ENCODE measurements around the gene OR52E5. TPM values are rescaled to one million over a fixed set of nuclear protein-coding genes. Genes with fewer than 3 reads are reported as not detected.

The OR52E5 gene
- total RNA-seq (2014; rRNA removed; shearing (Covaris generic)) = not detected in 2 replicates

DNA sequence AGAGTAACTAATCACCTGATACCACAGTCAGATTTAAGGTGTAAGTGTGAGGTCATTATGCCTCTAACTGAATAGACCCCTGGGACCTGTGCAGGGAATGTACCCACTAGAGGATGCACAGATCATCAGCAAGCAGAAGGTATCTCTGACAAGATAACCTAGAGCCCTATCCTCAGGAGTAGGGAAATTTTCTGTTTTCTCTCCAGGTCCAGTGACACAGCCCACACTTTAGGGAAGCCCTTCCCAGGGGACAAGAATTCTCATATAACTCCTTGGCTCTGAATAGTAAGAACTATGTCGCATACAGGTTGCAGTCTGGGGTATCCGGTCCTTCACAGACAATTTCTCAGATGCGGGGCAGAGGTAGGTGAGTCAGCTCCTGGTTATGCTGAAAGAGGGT is at the start of gene OR52E5:
TSS of gene OR52E5 (plus strand) at position 301 of the 400 bp plus-strand sequence. CDS start 7,569 bp downstream, outside the sequence.
- no peak for DNase-seq (ENCODE audit: low read depth)

DNA sequence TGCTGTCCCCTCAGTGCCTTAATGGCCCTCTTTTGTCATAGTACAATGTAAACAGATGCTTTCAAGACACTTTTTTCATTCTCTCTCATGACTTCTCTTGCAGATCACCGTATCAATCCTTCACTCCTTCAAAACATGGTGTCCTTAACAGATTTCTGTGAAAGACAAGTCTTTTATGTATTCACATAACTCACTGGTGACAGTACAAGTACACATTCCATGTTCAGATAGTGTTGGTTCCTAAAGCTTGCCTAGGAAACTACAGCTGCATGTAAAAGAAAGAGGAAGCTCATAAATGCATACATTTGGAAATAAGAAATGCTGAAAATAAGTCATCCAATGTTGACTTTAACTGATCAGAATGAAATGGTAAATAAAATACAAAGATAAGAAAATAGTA is 46.3 kb upstream of the OR52E5 start:
- no peak for DNase-seq (ENCODE audit: low read depth)

DNA sequence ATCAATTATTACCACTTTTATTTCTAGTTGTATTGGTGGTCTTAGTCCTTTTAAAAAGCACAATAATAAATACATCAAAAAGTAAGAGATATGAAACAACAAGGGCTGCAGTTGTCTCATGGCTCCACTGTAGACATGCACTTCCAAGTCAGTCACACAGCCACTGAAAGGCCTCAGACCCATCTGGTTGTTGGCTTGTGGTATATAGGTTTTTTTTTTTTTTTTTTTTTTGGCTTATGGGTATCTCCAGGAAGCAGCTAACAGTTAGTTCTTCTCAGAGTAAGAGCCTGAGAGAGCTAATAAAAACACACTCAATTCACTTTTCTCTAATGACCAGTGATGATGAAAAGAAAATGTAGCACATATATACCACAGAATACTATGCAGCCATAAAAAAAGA is 45.3 kb upstream of the OR52E5 start:
- DNase-seq (ENCODE audit: low read depth) = no peak

DNA sequence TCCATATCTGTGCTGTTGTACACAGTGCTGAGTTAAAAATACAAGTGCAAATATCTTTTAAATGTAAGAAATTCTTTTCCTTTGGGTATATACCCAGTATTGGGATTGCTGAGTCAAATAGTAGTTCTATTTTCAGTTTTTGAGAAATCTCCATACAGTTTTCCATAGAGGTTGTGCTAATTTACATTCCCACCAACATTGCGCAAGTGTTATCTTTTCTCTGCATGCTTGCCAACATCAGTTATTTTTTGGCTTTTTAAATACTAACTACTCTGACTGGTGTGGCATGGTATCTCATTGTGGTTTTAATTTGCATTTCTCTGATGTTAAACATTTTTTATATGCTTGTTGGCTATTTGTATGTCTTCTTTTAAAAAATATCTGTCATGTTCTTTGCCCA is 42.0 kb upstream of the OR52E5 start:
- DNase-seq (ENCODE audit: low read depth) = no peak

DNA sequence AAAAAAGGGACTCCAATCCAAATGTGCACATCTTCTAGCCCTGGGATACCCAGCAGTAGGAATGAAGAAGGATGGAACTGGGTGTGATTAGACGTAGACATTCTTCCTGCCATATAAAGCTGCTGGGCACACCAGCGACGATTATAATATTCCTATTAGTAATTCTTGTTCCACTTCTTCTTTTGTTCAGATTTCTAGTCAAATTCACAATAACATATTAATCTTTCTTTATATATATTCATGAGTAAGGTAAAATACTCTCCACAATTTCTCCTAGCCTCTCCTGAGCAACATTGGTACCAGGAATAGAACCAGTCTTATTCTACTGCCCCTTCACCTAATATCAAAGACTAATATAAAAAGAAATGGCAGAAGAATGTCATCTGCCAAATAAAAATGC is 35.4 kb upstream of the OR52E5 start, which contains the start of gene OR52E8:
TSS of gene OR52E8 (minus strand) at position 101 of the 400 bp plus-strand sequence. CDS start at position 101, 0 bp downstream.
- no peak for DNase-seq (ENCODE audit: low read depth)

DNA sequence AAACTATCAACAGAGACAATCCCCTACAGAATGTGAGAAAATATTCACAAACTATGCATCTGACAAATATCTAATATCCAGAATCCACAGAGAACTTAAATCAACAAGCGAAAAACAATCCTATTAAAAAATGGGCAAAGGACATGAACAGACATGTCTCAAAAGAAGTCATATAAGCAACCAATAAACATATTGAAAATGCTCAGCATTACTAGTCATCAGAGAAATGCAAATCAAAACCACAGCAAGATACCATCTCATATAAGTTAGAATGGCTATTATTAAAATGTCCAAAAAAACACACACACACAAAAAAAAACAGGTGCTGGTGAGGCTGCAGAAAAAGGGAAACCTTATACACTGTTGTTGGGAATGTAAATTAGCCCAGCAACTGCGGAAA is 27.2 kb upstream of the OR52E5 start:
- no peak for DNase-seq (ENCODE audit: low read depth)

DNA sequence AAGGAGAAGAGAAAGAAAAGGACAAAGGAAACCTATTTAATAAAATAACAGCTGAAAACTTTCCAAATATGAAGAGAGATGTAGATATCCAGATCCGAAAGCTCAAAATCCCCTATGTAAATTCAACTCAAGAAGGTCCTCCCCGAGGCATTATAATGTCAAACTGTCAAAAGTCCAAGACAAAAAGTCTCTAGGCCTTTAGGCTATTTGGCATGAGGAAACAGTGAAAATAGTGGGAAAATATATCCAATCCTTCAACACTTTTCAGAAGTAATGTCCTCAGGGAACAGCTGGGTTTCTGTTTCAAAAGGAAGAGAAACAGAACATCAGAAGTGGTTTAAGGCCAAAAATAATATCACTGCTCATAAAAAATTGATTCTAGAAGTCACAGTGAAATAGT is 14.4 kb upstream of the OR52E5 start:
- no peak for DNase-seq (ENCODE audit: low read depth)

DNA sequence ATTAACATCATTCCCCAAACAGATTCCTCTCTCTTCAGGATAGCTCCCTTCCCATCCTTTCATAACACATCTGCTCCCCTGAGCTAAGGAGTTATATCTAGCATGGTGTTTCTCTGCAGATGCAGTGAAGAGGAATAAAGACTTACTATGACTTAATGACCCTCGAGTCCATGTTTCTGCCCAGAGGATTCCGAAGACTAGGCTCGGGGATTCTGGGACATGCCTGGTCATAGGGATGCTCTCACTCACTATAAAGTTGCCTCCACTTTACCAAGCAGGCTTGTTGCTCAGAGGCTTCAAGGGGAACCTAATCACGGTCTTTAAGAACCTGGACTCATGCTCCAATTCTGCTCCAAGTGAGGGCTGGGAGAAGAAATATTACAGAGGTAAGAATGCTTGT is 12.7 kb upstream of the OR52E5 start, which contains the start of gene OR52E4:
TSS of gene OR52E4 (plus strand) at position 301 of the 400 bp plus-strand sequence. CDS start 3,664 bp downstream, outside the sequence.
- no peak for DNase-seq (ENCODE audit: low read depth)

DNA sequence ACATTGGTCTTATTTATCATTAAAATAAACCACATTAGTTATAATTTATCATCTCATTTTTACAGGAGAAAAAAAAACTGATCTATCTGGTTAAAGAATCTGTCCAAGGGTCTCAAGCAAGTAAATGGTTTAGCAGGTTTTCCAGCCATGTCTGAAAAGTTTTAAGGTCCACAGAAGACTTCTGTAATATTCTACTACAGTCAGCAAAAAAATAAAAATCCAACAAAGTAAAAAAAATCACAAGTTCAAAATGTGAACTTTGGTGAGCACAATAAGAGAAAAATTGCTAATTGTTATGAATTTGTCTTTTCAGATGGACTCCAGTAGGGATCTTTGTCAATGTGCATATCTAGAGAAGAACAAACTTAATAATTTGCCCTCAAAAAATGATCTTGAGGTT is 11.3 kb upstream of the OR52E5 start:
- no peak for DNase-seq (ENCODE audit: low read depth)

DNA sequence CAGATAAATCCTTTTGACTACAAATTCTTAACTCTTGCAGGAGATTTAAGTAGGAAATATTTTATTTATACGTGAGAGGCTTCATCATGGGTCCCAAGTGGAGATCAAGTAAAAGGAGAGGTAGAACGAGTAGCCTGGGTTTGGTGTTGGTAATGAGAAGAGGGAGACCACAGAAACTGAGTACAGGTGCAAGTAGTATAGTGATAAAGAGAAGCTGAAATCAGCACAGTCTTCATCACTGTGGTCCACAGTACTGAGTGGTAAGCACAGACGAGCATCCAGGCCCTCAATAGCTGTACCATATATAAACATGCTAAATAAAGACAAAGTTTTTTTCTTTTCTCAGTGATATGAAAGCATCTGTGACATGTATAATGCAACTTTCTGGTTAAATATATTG is 5.8 kb upstream of the OR52E5 start:
- DNase-seq (ENCODE audit: low read depth) = no peak

DNA sequence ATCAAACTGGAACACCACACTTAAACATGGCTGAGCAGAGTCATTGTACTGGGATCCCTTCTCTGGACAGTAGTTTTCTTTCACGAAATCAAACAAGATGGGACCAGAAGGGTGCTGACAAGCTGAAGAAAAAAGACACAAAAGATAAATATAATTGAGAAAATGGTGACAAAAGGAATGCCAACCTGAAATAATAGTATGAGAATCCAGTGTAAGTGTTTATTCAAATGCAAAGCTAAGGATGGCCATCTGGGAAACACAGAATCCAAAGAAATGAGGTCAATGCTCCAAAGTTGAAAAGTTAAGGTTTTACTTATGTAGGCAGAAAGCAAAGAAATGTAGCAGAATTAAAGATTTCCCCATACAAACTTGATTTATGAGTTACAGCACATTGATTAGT is 5.3 kb upstream of the OR52E5 start:
- DNase-seq (ENCODE audit: low read depth) = no peak

DNA sequence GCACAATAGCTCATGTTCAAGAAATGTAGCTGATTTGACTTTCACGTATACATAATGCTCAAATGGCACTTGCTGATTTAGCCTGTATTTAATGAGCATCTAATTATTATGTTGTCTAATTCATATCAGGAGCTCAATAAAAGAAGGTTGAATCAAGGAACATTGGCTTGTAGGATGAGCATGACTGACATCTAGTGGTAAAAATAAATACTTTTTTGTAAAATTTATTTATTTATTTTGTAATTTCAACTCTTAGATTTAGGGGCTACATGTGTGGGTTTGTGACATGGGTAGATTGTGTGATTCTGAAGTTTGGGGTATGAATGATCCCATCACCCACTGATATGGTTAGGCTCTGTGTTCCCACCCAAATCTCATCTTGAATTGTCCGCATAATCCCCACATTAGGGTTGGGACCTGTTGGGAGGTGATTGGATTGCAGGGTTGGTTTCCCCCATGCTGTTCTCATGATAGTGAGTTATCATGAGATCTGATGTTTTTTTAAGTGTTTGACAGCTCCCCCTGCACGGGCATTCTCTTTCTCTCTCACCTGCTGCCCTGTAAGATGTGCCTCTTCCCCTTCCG is 1.7 kb upstream of the OR52E5 start:
- no peak for DNase-seq (ENCODE audit: low read depth)

DNA sequence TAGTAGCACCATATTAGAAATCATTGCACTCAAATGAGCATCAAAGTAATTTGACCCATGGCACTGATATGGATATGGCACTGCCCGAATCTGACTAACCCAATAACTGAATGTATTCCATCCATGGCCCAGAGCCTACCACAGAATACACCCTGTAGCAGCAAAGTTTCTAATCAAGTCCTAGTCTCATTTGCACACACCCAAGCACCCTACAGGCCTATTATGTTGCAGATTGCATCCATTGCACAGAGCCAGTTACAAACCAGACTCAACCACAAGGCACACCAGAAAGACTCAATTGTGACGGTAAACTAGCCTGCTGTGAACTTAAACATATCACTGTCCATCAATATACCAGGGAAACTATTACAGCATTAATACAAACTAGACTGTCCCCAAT is 6.5 kb downstream of the OR52E5 start:
- DNase-seq (ENCODE audit: low read depth) = no peak

DNA sequence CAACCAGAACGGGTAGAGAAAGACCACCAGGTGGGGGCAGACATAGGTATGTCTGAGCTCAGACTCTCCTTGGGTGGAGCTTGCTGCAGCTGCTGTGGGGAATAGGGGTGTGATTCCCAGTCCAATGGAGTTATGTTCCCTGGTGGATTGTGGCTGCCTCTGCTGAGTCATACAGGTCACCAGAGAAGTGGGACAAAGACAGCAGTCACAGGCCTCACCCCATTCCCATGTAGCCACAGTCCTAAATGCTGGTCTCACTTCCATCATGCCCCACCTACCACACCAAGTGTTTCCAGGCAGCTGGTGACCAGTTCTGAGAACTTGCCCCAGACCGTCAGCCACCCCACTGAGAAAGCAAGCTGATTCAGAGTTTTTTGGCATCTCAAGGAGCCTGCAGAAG is 17.5 kb downstream of the OR52E5 start:
- no peak for DNase-seq (ENCODE audit: low read depth)

DNA sequence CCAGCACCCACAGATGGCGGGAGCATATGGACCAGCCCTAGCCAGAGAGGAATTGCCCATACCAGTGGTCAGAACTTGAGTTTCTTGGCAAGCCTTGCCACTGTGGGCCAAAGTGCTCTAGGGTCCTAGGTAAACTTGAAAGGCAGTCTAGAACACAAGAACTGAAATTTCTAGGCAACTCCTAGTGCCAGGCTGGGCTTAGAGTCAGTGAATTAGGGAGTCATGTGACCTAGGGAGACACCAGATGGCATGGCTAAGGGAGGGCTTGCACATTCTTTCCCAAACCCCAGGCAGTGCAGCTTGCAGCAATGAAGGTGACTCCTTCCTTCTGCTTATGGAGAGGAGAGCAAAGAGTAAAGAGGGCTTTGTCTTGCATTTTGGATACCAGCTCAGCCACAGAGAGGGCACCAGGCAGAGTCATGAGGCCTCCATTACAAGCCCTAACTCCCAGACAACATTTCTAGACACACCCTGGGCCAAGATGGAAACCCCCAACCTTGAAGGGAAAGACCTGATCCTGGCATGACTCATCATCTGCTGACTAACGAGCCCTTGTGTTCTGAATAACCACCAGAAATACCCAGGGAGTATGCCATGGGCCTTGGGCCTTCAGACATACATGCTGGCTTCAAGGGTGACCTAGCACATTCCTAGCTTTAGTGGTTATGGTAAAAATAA is 29.9 kb downstream of the OR52E5 start:
- DNase-seq (ENCODE audit: low read depth) = peak; percentile 76

DNA sequence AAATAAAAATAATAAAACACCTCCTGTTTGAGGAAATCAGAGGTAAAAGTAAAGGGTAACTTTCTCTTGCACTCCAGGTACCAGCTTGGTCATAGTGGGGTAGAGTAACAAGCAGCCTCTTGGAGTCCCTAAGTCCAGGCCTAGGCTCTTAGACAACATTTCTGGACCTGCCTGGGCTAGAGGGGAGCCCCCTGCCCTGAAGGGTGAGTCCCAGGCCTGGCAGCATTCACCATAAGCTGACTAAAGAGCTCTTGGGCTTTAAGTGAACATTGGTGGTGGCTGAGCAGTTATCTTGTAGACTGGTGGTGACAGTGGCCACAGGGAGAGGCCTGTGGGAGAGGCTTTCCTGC is 30.4 kb downstream of the OR52E5 start:
- DNase-seq (ENCODE audit: low read depth) = no peak

DNA sequence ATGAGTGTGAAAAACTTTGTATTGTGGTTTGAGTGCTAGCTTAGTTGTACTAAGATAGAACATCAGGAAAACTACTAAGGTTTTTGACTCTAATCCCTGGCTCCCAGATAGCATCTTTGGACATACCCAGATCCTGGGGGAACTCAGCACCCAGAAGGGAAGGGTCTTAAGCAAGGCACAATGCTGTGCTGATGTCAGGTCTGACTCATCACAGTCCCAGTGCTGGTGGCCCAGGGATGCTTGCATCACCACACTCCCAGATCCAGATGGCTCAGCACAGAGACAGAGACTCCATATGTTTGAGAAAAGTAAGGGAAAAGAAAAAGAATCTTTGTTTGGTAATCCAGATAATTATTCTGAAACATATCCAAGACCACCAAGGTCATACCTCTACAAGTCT is 30.8 kb downstream of the OR52E5 start:
- no peak for DNase-seq (ENCODE audit: low read depth)

DNA sequence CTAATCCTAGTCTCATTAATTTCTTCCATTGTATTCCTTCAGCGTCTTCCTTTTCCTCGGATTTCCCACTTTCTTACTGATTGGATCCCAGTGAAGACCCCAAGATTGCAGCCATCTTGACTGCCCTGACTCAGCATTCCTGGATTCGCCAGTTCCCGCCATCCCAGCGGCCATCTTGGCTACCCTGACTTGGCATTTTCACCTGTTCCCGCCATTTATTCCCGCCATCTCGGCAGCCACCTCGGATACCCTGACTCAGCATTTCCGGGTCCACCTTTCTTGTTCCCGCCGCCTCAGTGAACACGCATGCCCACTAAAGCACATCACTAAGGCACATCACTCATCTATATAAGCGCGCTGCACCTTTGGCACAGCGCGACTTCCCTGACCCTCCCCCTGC is 35.3 kb downstream of the OR52E5 start:
- DNase-seq (ENCODE audit: low read depth) = peak; percentile 66

DNA sequence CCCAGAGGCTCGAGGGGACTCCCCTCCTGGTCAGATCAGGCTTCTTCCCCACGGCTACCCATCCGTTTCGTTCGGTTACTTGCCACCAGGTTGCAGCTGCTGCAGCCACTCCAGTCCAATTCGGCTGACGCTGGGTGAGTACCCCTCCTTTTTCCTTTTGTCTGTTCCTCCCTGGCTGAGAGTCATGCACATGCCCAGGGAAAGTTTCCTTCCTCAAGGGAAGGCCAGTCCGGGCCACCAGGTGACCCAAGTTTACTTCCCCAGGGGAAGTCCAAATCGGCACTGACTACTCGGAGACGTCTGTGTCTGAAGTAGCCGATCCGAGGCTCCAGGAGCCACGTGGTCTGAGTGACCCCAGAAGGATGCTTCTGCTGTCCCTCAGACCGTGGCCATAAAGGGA is 35.8 kb downstream of the OR52E5 start:
- no peak for DNase-seq (ENCODE audit: low read depth)

DNA sequence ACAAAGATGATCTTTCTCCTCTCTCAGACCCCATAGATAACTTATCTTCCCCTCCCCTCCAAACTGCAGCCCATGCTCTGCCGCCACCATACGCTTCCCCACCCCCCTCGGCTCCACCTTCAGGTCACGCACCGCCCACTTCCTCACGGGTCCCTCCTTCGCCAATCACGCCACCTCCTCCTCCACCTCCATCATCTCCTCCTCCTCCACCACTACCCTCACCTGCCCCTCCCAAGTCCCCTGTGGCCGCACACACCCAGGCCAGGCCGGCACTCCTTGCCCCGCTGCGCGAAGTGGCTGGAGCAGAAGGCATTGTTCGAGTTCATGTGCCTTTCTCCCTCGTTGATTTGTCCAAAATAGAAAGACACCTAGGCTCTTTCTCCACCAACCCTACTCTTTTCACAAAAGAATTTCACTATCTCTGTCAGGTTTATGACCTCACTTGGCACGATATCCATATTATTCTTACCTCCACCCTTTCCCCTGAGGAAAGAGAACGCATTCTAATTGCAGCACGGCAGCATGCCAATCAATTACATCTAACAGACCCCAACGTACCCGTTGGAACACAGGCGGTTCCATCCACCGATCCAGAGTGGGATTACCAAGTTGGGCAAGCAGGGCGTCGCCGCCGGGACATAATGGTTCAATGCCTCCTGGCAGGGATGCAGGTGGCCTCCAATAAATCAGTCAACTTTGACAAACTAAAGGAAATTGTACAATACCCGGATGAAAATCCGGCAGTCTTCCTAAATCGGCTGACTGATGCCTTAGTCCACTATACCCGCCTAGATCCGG is 36.8 kb downstream of the OR52E5 start:
- peak; percentile 69 for DNase-seq (ENCODE audit: low read depth)

DNA sequence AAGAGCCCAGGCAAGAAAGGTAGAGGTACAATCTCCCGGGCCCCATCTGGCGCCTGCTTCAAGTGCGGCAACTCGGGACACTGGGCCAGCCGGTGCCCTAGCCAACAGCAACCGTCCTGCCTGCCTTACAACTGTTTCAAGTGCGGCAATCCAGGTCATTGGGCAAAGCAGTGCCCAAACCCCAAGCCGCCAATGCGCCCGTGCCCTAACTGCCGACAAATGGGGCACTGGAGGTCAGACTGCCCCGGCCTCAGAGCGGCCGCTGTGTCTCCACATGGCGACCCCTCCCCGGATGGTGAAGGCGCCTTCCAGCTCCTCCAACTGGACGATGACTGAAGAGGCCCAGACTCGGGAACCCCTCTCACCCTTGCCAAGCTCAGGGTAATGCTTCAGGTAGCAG is 37.6 kb downstream of the OR52E5 start:
- no peak for DNase-seq (ENCODE audit: low read depth)

DNA sequence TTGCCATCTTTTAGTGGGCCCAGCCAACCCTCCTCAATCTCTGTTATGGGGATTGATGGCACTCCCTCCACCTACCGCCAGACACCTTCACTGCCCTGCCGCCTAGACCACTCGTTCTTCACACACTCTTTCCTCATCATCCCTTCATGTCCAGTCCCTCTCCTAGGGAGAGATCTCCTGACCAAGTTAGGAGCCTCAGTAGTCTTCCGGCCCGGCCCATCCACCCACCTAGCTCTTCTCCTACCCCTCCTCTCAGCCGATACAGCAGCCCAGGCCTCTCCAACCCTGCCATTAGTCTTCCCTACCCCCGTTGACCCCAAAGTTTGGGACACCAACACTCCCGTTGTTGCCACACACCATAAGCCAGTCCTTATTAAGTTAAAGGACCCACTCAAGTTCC is 38.1 kb downstream of the OR52E5 start:
- DNase-seq (ENCODE audit: low read depth) = no peak

DNA sequence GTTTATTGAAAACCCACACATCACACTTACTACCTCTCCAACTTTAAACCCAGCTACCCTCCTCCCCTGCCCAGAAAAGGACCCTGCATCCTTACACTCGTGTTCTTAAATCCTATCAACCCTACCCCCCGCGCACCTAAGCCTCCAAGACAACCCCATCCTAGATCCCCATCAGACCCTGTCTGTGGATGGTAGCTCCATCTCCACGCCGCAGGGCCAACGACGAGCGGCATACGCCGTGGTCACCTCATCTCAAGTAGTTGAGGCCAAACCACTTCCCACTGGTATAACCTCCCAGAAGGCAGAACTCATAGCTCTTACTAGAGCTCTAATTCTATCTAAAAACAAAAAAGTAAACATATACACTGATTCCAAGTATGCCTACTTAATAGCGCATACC is 39.7 kb downstream of the OR52E5 start:
- no peak for DNase-seq (ENCODE audit: low read depth)

Measured in Daoy (cell line).